HEK293T (cell line): ENCODE data around the gene COX8A.

Experiments used
- BHLHE40 ChIP-seq: fragments of 450-650 bp; IDR thresholded peaks from 2 replicates; pipeline ENCODE4 v1.6.1; 2016; ENCODE audit warnings: mild to moderate bottlenecking, moderate library complexity, borderline replicate concordance
- CTBP1 ChIP-seq: fragments of 450-650 bp; IDR thresholded peaks from 2 replicates; pipeline ENCODE4 v1.6.1; 2016; ENCODE audit warnings: borderline replicate concordance
- FOXA1 ChIP-seq: fragments of 450-650 bp; IDR thresholded peaks from 2 replicates; pipeline ENCODE4 v1.6.1; 2016; ENCODE audit warnings: mild to moderate bottlenecking
- FOXK2 ChIP-seq: fragments of 450-650 bp; IDR thresholded peaks from 2 replicates; pipeline ENCODE4 v1.6.1; 2016; ENCODE audit warnings: mild to moderate bottlenecking
- FOXM1 ChIP-seq: fragments of 450-650 bp; IDR thresholded peaks from 2 replicates; pipeline ENCODE4 v1.6.1; 2017; ENCODE audit warnings: mild to moderate bottlenecking, borderline replicate concordance
- L3MBTL2 ChIP-seq: fragments of 450-650 bp; conservative IDR thresholded peaks from 2 replicates; pipeline ENCODE4 v1.6.1; 2016; ENCODE audit warnings: mild to moderate bottlenecking
- PKNOX1 ChIP-seq: fragments of 450-650 bp; IDR thresholded peaks from 2 replicates; pipeline ENCODE4 v1.6.1; 2016
- SP1 ChIP-seq: fragments of 450-650 bp; IDR thresholded peaks from 2 replicates; pipeline ENCODE4 v1.6.1; 2017
- SUZ12 ChIP-seq: fragments of 450-650 bp; IDR thresholded peaks from 2 replicates; pipeline ENCODE4 v1.6.1; 2016; ENCODE audit warnings: mild to moderate bottlenecking
- ZNF384 ChIP-seq: fragments of 450-650 bp; IDR thresholded peaks from 2 replicates; pipeline ENCODE4 v1.6.1; 2016

- TF ChIP-seq SUZ12 (no peak), FOXA1 (no peak), FOXK2 (no peak), PKNOX1 (no peak), SP1 (no peak), FOXM1 (no peak), ZNF384 (no peak), L3MBTL2 (no peak), CTBP1 (no peak), BHLHE40 (no peak)
Observed at GRCh38 chr11:63941901-63942300, 32.5 kb upstream of the COX8A start.
